ENCODE measurements around the gene TMF1. TPM values are rescaled to one million over a fixed set of nuclear protein-coding genes. Genes with fewer than 3 reads are reported as not detected.

Gene TMF1
- total and polyA plus RNA-seq, 2 experiments from 2014 or later: 27.0 to 41.4 TPM

GRCh38 chr3:69011096-69011730 lies 40.9 kb downstream of the TMF1 start:
- peak overlapping the region; percentile 95 for H3K9ac ChIP-seq
- H3F3A ChIP-seq (ENCODE audit: insufficient read depth): peaks cover 55% of the 10 kb centered on the region
- peak overlapping the region; percentile 93 for H3K4me2 ChIP-seq (ENCODE audit: unreplicated experiment)
- no peak overlapping the region for H2AFZ ChIP-seq
- in situ Hi-C loops (cut with MboI): no loop called here
- peaks cover 52% of the 10 kb centered on the region for H3K4me1 ChIP-seq (ENCODE audit: insufficient read depth)
- H3K27me3 ChIP-seq (replicated peaks; ENCODE audit: insufficient read depth): no peaks in the 10 kb centered on the region
- TF ChIP-seq EZH2 (IDR thresholded peaks at IDR 0.05; ENCODE audit: insufficient read depth, poor library complexity, severe bottlenecking) (no peak), EZH2phosphoT487 (IDR thresholded peaks at IDR 0.05; ENCODE audit: insufficient read depth, low read depth) (no peak)
- H3K27ac ChIP-seq: peak overlapping the region; percentile 95
- H3K79me2 ChIP-seq (ENCODE audit: insufficient read depth): peaks cover 56% of the 10 kb centered on the region
- DNase-seq: peak; percentile 65
- no peaks in the 10 kb centered on the region for H3K9me2 ChIP-seq (ENCODE audit: insufficient read depth)
- no peaks in the 10 kb centered on the region for H4K20me1 ChIP-seq (ENCODE audit: insufficient read depth)
- WGBS, 2 experiments (ENCODE audit: low coverage in 1 of 2, low lambda C conversion rate in 2 of 2, missing lambda C conversion rate in 2 of 2): 94 to 97% methylated on average over 7 to 8 of the region's 8 CpGs
- no peaks in the 10 kb centered on the region for H3K9me3 ChIP-seq (ENCODE audit: low read depth)
- H3K36me3 ChIP-seq (ENCODE audit: low read depth): peaks cover 28% of the 10 kb centered on the region
- H3K4me3 ChIP-seq: peak overlapping the region; percentile 81

- H3K36me3 ChIP-seq (ENCODE audit: low read depth): peaks cover 41% of the 10 kb centered on the region
- H2AFZ ChIP-seq: no peak overlapping the region
- peak overlapping the region; percentile 95 for H3K9ac ChIP-seq
- no peaks in the 10 kb centered on the region for H3K9me2 ChIP-seq (ENCODE audit: insufficient read depth)
- H3K27me3 ChIP-seq (replicated peaks; ENCODE audit: insufficient read depth): no peaks in the 10 kb centered on the region
- 1% methylated on average over 3 of the region's 3 CpGs for WGBS, 2 experiments (ENCODE audit: low coverage in 1 of 2, low lambda C conversion rate in 2 of 2, missing lambda C conversion rate in 2 of 2)
- in situ Hi-C loops (cut with MboI): no loop called here
- peaks cover 49% of the 10 kb centered on the region for H3F3A ChIP-seq (ENCODE audit: insufficient read depth)
- H3K27ac ChIP-seq: peak overlapping the region; percentile 95
- H3K4me1 ChIP-seq (ENCODE audit: insufficient read depth): peaks cover 46% of the 10 kb centered on the region
- H4K20me1 ChIP-seq (ENCODE audit: insufficient read depth): no peaks in the 10 kb centered on the region
- peak overlapping the region; percentile 85 for H3K4me2 ChIP-seq (ENCODE audit: unreplicated experiment)
- H3K9me3 ChIP-seq (ENCODE audit: low read depth): no peaks in the 10 kb centered on the region
- H3K79me2 ChIP-seq (ENCODE audit: insufficient read depth): peaks cover 52% of the 10 kb centered on the region
- DNase-seq: peak; percentile 98
- peak overlapping the region; percentile 47 for H3K4me3 ChIP-seq
- no peak for TF ChIP-seq EZH2phosphoT487 (IDR thresholded peaks at IDR 0.05; ENCODE audit: insufficient read depth, low read depth)
- TF ChIP-seq EZH2 (IDR thresholded peaks at IDR 0.05; ENCODE audit: insufficient read depth, poor library complexity, severe bottlenecking): no peak
These were observed 42.3 kb downstream of the TMF1 start for GRCh38 chr3:69009559-69010410.

DNA sequence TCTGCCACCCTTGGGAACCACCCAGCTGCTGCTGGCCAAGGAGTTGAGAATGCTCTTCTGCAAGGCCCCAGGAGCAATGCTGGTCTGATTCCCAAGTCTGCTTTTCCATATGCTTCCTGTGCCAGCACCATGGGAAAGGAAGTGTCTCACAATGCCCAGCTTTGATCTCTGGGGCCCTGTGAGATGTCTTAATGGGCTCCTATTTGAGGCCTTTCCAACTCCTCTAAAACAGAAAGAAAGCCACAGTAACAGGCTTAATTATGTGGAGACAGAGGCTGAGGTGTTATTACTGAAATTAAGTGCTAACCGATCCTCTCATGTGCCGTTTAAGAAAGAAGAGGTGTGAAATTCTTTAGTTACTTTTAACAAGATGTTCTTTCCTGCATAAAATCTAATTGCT lies 43.2 kb downstream of the TMF1 start:
- TF ChIP-seq EZH2 (IDR thresholded peaks at IDR 0.05; ENCODE audit: insufficient read depth, poor library complexity, severe bottlenecking) (no peak), EZH2phosphoT487 (IDR thresholded peaks at IDR 0.05; ENCODE audit: insufficient read depth, low read depth) (no peak)
- Histone ChIP-seq H2AFZ (no peak overlapping the region), H3K4me3 (peak overlapping the region; percentile 47), H3K79me2 (ENCODE audit: insufficient read depth) (peaks cover 45% of the 10 kb centered on the region), H3K4me1 (ENCODE audit: insufficient read depth) (peaks cover 39% of the 10 kb centered on the region), H3K9me3 (ENCODE audit: low read depth) (no peaks in the 10 kb centered on the region), H3K9me2 (ENCODE audit: insufficient read depth) (no peaks in the 10 kb centered on the region), H4K20me1 (ENCODE audit: insufficient read depth) (no peaks in the 10 kb centered on the region), H3K27me3 (replicated peaks; ENCODE audit: insufficient read depth) (no peaks in the 10 kb centered on the region), H3K27ac (peak overlapping the region; percentile 95), H3K9ac (peak overlapping the region; percentile 58), H3F3A (ENCODE audit: insufficient read depth) (peaks cover 41% of the 10 kb centered on the region), H3K4me2 (ENCODE audit: unreplicated experiment) (peak overlapping the region; percentile 85), H3K36me3 (ENCODE audit: low read depth) (peaks cover 49% of the 10 kb centered on the region)
- 9 to 31% methylated on average over 2 of the region's 2 CpGs for WGBS, 2 experiments (ENCODE audit: low coverage in 1 of 2, low lambda C conversion rate in 2 of 2, missing lambda C conversion rate in 2 of 2)
- in situ Hi-C loops (cut with MboI): no loop called here
- DNase-seq: peak; percentile 50

GRCh38 chr3:69005791-69006482 lies 46.2 kb downstream of the TMF1 start:
- Histone ChIP-seq H3K4me3 (no peak overlapping the region), H2AFZ (no peak overlapping the region), H3K4me1 (ENCODE audit: insufficient read depth) (peaks cover 24% of the 10 kb centered on the region), H3K9me3 (ENCODE audit: low read depth) (no peaks in the 10 kb centered on the region), H4K20me1 (ENCODE audit: insufficient read depth) (no peaks in the 10 kb centered on the region), H3K9ac (no peak overlapping the region), H3F3A (ENCODE audit: insufficient read depth) (peaks cover 20% of the 10 kb centered on the region), H3K27me3 (replicated peaks; ENCODE audit: insufficient read depth) (no peaks in the 10 kb centered on the region), H3K27ac (no peak overlapping the region), H3K79me2 (ENCODE audit: insufficient read depth) (peaks cover 41% of the 10 kb centered on the region), H3K9me2 (ENCODE audit: insufficient read depth) (no peaks in the 10 kb centered on the region), H3K4me2 (ENCODE audit: unreplicated experiment) (no peak overlapping the region), H3K36me3 (ENCODE audit: low read depth) (peaks cover 76% of the 10 kb centered on the region)
- DNase-seq: no peak
- TF ChIP-seq EZH2 (IDR thresholded peaks at IDR 0.05; ENCODE audit: insufficient read depth, poor library complexity, severe bottlenecking) (no peak), EZH2phosphoT487 (IDR thresholded peaks at IDR 0.05; ENCODE audit: insufficient read depth, low read depth) (no peak)
- 97 to 99% methylated on average over 5 of the region's 5 CpGs for WGBS, 2 experiments (ENCODE audit: low coverage in 1 of 2, low lambda C conversion rate in 2 of 2, missing lambda C conversion rate in 2 of 2)
- in situ Hi-C loops (cut with MboI): no loop called here
